GM21576 (cell line): Measurements from ENCODE around the gene PTPRD.
A peak's percentile ranks its signal among the peaks of the same experiment; 100 is the strongest.

Experiments
- ATAC-seq: cut with Tn5 transposase; IDR thresholded peaks from one replicate; pipeline ENCODE4 v1.9.1; 2021; ENCODE audit warnings: mild to moderate bottlenecking, moderate library complexity; ENCODE audit not compliant: unreplicated experiment

PTPRD gene

GRCh38 chr9:8494571-8494970 is 2118.2 kb downstream of the PTPRD start:
- no peak for ATAC-seq

GRCh38 chr9:8492679-8493078 is 2120.1 kb downstream of the PTPRD start:
- no peak for ATAC-seq

- ATAC-seq, result no peak
Observed at GRCh38 chr9:8492024-8492423, 2120.8 kb downstream of the PTPRD start.

GRCh38 chr9:8491563-8491962 is 2121.2 kb downstream of the PTPRD start:
- ATAC-seq, result no peak

- no peak for ATAC-seq
Observed at GRCh38 chr9:8489835-8490234, 2123.0 kb downstream of the PTPRD start.

GRCh38 chr9:8486095-8486494 is 2126.7 kb downstream of the PTPRD start:
- no peak for ATAC-seq

- ATAC-seq, result peak; percentile 70
Observed at GRCh38 chr9:8484597-8485191, 2128.1 kb downstream of the PTPRD start.

- ATAC-seq, result no peak
Observed at GRCh38 chr9:8477450-8477849, 2135.4 kb downstream of the PTPRD start.

- no peak for ATAC-seq
Observed at GRCh38 chr9:8474937-8475336, 2137.9 kb downstream of the PTPRD start.

GRCh38 chr9:8473244-8474020 is 2139.4 kb downstream of the PTPRD start:
- ATAC-seq, result no peak

GRCh38 chr9:8468045-8468637 is 2144.7 kb downstream of the PTPRD start:
- ATAC-seq, result no peak

- no peak for ATAC-seq
Observed at GRCh38 chr9:8457816-8458215, 2155.0 kb downstream of the PTPRD start.

GRCh38 chr9:8457055-8457454 is 2155.7 kb downstream of the PTPRD start:
- ATAC-seq, result no peak

GRCh38 chr9:8456344-8456743 is 2156.5 kb downstream of the PTPRD start:
- ATAC-seq, result no peak

GRCh38 chr9:8450810-8451545 is 2161.8 kb downstream of the PTPRD start:
- ATAC-seq, result no peak

GRCh38 chr9:8448226-8448625 is 2164.6 kb downstream of the PTPRD start:
- no peak for ATAC-seq

- no peak for ATAC-seq
Observed at GRCh38 chr9:8447601-8448000, 2165.2 kb downstream of the PTPRD start.

GRCh38 chr9:8437876-8438275 is 2174.9 kb downstream of the PTPRD start:
- ATAC-seq, result no peak

GRCh38 chr9:8437259-8437658 is 2175.5 kb downstream of the PTPRD start:
- ATAC-seq, result no peak

- ATAC-seq, result no peak
Observed at GRCh38 chr9:8436786-8437185, 2176.0 kb downstream of the PTPRD start.

- no peak for ATAC-seq
Observed at GRCh38 chr9:8434621-8435020, 2178.2 kb downstream of the PTPRD start.

GRCh38 chr9:8432224-8432623 is 2180.6 kb downstream of the PTPRD start:
- no peak for ATAC-seq
